A549 (cell line): Measurements from ENCODE around the gene C4BPB. TPM values are rescaled to one million over a fixed set of nuclear protein-coding genes. Genes with fewer than 3 reads are reported as not detected.

Experiments
- ATAC-seq, 2 experiments: fragments of 200-7000 bp in 1 of 2; fragments of >200 bp in 1 of 2; cut with Nextera tagmentation in 1 of 2; cut with Tn5 transposase in 1 of 2; 3 replicates each; pipeline versions ENCODE4 v1.8.0 to v1.9.1; 2018 to 2020; ENCODE audit warnings: mild to moderate bottlenecking in 1 of 2, moderate library complexity in 1 of 2
- CTCF ChIA-PET: fragments of 300-600 bp; sonication (Branson Sonifier 250); formaldehyde crosslinking; extraction: SDS; loops from one replicate; lab custom pipeline; 2021; ENCODE audit warnings: antibody characterized with exemption, inconsistent platforms; lab: Yijun Ruan, JAX
- POLR2A ChIA-PET: fragments of 350-600 bp; formaldehyde crosslinking; extraction: SDS; loops from one replicate; lab custom pipeline; 2021; ENCODE audit warnings: antibody characterized with exemption, inconsistent platforms; lab: Yijun Ruan, JAX
- DNase-seq, 2 experiments: peaks; one replicate each; pipeline versions ENCODE4 v3.0.0 to v3.0.0-alpha.2; 2011 to 2016; ENCODE audit warnings: low read depth in 1 of 2, low spot score in 1 of 2
- FAIRE-seq: peaks from 2 replicates; lab custom pipeline; 2011; peaks lifted over from hg19 to GRCh38; lab: Jason Lieb, UNC
- H3K27ac ChIP-seq, 2 experiments: fragments of >200 bp; sonication (Bioruptor Twin); formaldehyde crosslinking; 3 replicates each; pipeline ENCODE4 v1.5.1; 2016 to 2017
- H3K4me1 ChIP-seq: fragments of >200 bp; sonication (Bioruptor Twin); formaldehyde crosslinking; 3 replicates; pipeline ENCODE4 v1.6.1; 2016
- H3K4me2 ChIP-seq: fragments of >200 bp; sonication (Bioruptor Twin); formaldehyde crosslinking; 3 replicates; pipeline ENCODE4 v1.6.1; 2016
- H3K4me3 ChIP-seq: fragments of >200 bp; sonication (Bioruptor Twin); formaldehyde crosslinking; 3 replicates; pipeline ENCODE4 v1.5.1; 2016
- H3K9me3 ChIP-seq: fragments of >200 bp; sonication (Bioruptor Twin); formaldehyde crosslinking; 3 replicates; pipeline ENCODE4 v1.6.1; 2016
- CBX8 ChIP-seq: fragments of 200-600 bp; sonication (generic); IDR thresholded peaks from 2 replicates; pipeline ENCODE4 v1.6.1; 2016
- CEBPB ChIP-seq, 2 experiments: fragments of >200 bp in 1 of 2; sonication (Bioruptor Twin) in 1 of 2; formaldehyde crosslinking in 1 of 2; IDR thresholded peaks; 2 replicates each; pipeline ENCODE4 v1.6.1; 2012 to 2016
- CTCF ChIP-seq: fragments of >200 bp; sonication (Bioruptor Twin); formaldehyde crosslinking; IDR thresholded peaks from 3 replicates; pipeline ENCODE4 v1.5.1; 2016
- ESRRA ChIP-seq: fragments of 150-350 bp; IDR thresholded peaks from 2 replicates; pipeline ENCODE4 v1.6.1; 2014; ENCODE audit warnings: mild to moderate bottlenecking, low read length, borderline replicate concordance
- FOSB ChIP-seq: fragments of 250-450 bp; sonication (Bioruptor Pico); IDR thresholded peaks from 2 replicates; pipeline ENCODE4 v1.5.0; 2020; ENCODE audit warnings: mild to moderate bottlenecking, moderate library complexity
- FOSL2 ChIP-seq, 2 experiments: fragments of 450-650 bp in 1 of 2; fragments of >200 bp in 1 of 2; sonication (Bioruptor Twin) in 1 of 2; formaldehyde crosslinking; IDR thresholded peaks; 2 replicates each; pipeline versions ENCODE4 v1.5.0 to v1.6.1; 2016 to 2020; ENCODE audit warnings: mild to moderate bottlenecking in 1 of 2, moderate library complexity in 1 of 2
- FOXS1 ChIP-seq: fragments of 250-450 bp; sonication (Bioruptor Pico); IDR thresholded peaks from 2 replicates; pipeline ENCODE4 v1.5.0; 2020; ENCODE audit warnings: mild to moderate bottlenecking, moderate library complexity
- HDAC2 ChIP-seq: fragments of 200-600 bp; sonication (generic); IDR thresholded peaks from 2 replicates; pipeline ENCODE4 v1.6.1; 2016
- HEYL ChIP-seq: fragments of 250-450 bp; sonication (Bioruptor Pico); IDR thresholded peaks from 2 replicates; pipeline ENCODE4 v1.8.0; 2021; ENCODE audit warnings: mild to moderate bottlenecking, moderate library complexity
- HOXA7 ChIP-seq: fragments of 250-450 bp; sonication (Bioruptor Pico); IDR thresholded peaks from 2 replicates; pipeline ENCODE4 v1.5.0; 2020; ENCODE audit warnings: mild to moderate bottlenecking, moderate library complexity
- HOXB5 ChIP-seq: fragments of 250-450 bp; sonication (Bioruptor Pico); IDR thresholded peaks from 2 replicates; pipeline ENCODE4 v1.5.0; 2020; ENCODE audit warnings: mild to moderate bottlenecking, moderate library complexity
- KDM5A ChIP-seq: fragments of 200-600 bp; sonication (generic); IDR thresholded peaks from 2 replicates; pipeline ENCODE4 v1.6.1; 2016; ENCODE audit warnings: antibody characterized with exemption, mild to moderate bottlenecking
- MAX ChIP-seq: IDR thresholded peaks from 2 replicates; pipeline ENCODE4 v1.6.1; 2012
- NFE2L2 ChIP-seq: fragments of 150-350 bp; conservative IDR thresholded peaks from 2 replicates; pipeline ENCODE4 v1.6.1; 2014; ENCODE audit warnings: low read length
- NPAS2 ChIP-seq: fragments of 250-450 bp; sonication (Bioruptor Pico); IDR thresholded peaks from 2 replicates; pipeline ENCODE4 v1.8.0; 2022; ENCODE audit warnings: mild to moderate bottlenecking, moderate library complexity, borderline replicate concordance
- NR3C1 ChIP-seq: fragments of >200 bp; sonication (Bioruptor Twin); formaldehyde crosslinking; IDR thresholded peaks from 3 replicates; pipeline ENCODE4 v1.6.1; 2017
- PBX3 ChIP-seq: IDR thresholded peaks from 2 replicates; pipeline ENCODE4 v1.6.1; 2012
- POLR2A ChIP-seq: IDR thresholded peaks from 2 replicates; pipeline ENCODE4 v1.6.1; 2012; ENCODE audit warnings: mild to moderate bottlenecking, low read length
- RCOR1 ChIP-seq: fragments of 150-350 bp; IDR thresholded peaks from 2 replicates; pipeline ENCODE4 v1.6.1; 2014; ENCODE audit warnings: antibody characterized with exemption, low read length, low read depth
- REST ChIP-seq: fragments of 200-600 bp; sonication (generic); IDR thresholded peaks from 2 replicates; pipeline ENCODE4 v1.6.1; 2016; ENCODE audit warnings: antibody characterized with exemption, mild to moderate bottlenecking, moderate library complexity
- RFX5 ChIP-seq: fragments of 450-650 bp; IDR thresholded peaks from 2 replicates; pipeline ENCODE4 v1.7.1; 2014; ENCODE audit warnings: antibody characterized with exemption, mild to moderate bottlenecking, moderate library complexity
- TFCP2L1 ChIP-seq: fragments of 250-450 bp; sonication (Bioruptor Pico); IDR thresholded peaks from 2 replicates; pipeline ENCODE4 v1.5.0; 2021; ENCODE audit warnings: mild to moderate bottlenecking
- ZNF302 ChIP-seq: fragments of 250-450 bp; sonication (Bioruptor Pico); IDR thresholded peaks from 2 replicates; pipeline ENCODE4 v1.9.0; 2021; ENCODE audit warnings: inconsistent platforms, mild to moderate bottlenecking, moderate library complexity
- WGBS: methylation state at CpG from one replicate; pipeline ENCODE4 v1.1.6; 2017; ENCODE audit errors: missing lambda C conversion rate; 5-methylcytosine and 5-hydroxymethylcytosine counted together
- polyA plus RNA-seq, 4 experiments: library from polyadenylated mRNA; depleted of rRNA in 3 of 4; stranded (reverse); fragments of >200 nt; fragmentation: RNase III in 1 of 4; extraction: RNeasy Plus Mini Kit Qiagen cat#74134 plus additional on column Dnase treatment in 1 of 4; gene quantifications; 2 replicates in 3 of 4; 3 replicates in 1 of 4; pipeline ENCODE4 v1.2.3, GENCODE V29; 2011 to 2017

Gene C4BPB
- polyA plus RNA-seq, 2 of the 4 experiments (the other 2 are of a cell fraction) = 0.74 to 5.1 TPM

GRCh38 chr1:207054491-207054890 lies 34.2 kb upstream of the C4BPB start:
- POLR2A ChIA-PET = no interaction called here

GRCh38 chr1:207055386-207056001 lies 33.2 kb upstream of the C4BPB start:
- ATAC-seq (no peak), DNase-seq (no peak), FAIRE-seq (no peak)
- peaks cover 11% of the 10 kb centered on the region for H3K4me1 ChIP-seq
- no peak overlapping the region for H3K4me3 ChIP-seq
- ChIA-PET POLR2A (no interaction called here), CTCF (interaction anchor here (0.8 to 3.1 kb wide), 9 partner anchors 10 to 349 kb away, joined by 3 to 13 read pairs (median 4); no protein-coding TSS in a partner anchor)
- WGBS = 49% methylated on average over 3 of the region's 3 CpGs
- H3K9me3 ChIP-seq = no peaks in the 10 kb centered on the region
- no peak for TF ChIP-seq MAX
- TF ChIP-seq FOSB = no peak
- TF ChIP-seq CBX8 = no peak
- TF ChIP-seq RFX5 = no peak
- TF ChIP-seq FOSL2 (IDR thresholded peaks at IDR 0.05) = no peak
- TF ChIP-seq FOSL2 (CRISPR knock-in tag; IDR thresholded peaks at IDR 0.05) = no peak
- TF ChIP-seq HEYL (CRISPR knock-in tag) = no peak
- TF ChIP-seq CEBPB (IDR thresholded peaks at IDR 0.05) = no peak
- no peak for TF ChIP-seq TFCP2L1 (CRISPR knock-in tag)
- no peak for TF ChIP-seq HDAC2
- no peak for TF ChIP-seq REST
- TF ChIP-seq NPAS2 (CRISPR knock-in tag) = no peak
- no peak for TF ChIP-seq POLR2A
- no peak for TF ChIP-seq HOXB5 (CRISPR knock-in tag)
- TF ChIP-seq PBX3 = no peak
- TF ChIP-seq KDM5A = no peak
- no peak for TF ChIP-seq NR3C1
- TF ChIP-seq ESRRA = no peak
- no peak for TF ChIP-seq NFE2L2
- no peak overlapping the region for H3K4me2 ChIP-seq
- no peak overlapping the region for H3K27ac ChIP-seq

More at GRCh38 chr1:207054491-207054890, 34.2 kb upstream of the C4BPB start:
- FAIRE-seq (no peak), ATAC-seq (no peak), DNase-seq (no peak)
- H3K4me2 ChIP-seq = no peak overlapping the region
- 86% methylated on average over 2 of the region's 2 CpGs for WGBS
- CTCF ChIA-PET = interaction anchor here (0.6 to 3.1 kb wide), 6 partner anchors 14 to 445 kb away, joined by 3 to 13 read pairs (median 6); no protein-coding TSS in a partner anchor
- no peak overlapping the region for H3K4me3 ChIP-seq
- H3K9me3 ChIP-seq = no peaks in the 10 kb centered on the region
- TF ChIP-seq HOXB5 (CRISPR knock-in tag) (no peak), FOXS1 (CRISPR knock-in tag) (no peak), PBX3 (no peak), RCOR1 (no peak), CBX8 (no peak), ZNF302 (CRISPR knock-in tag) (no peak), HOXA7 (no peak), FOSB (no peak), CTCF (no peak)
- H3K4me1 ChIP-seq = peaks cover 13% of the 10 kb centered on the region
- no peak overlapping the region for H3K27ac ChIP-seq
